Stimulated activated CD4-positive, alpha-beta T cell treated with anti-CD3 and anti-CD28 coated beads, Interleukin-2, amount 100 ng/mL, for 24 hours (primary cell): Measurements from ENCODE around the gene ZNF879.
A peak's percentile ranks its signal among the peaks of the same experiment; 100 is the strongest.

Experiments used
- DNase-seq, 2 donors: peaks; one replicate each; pipeline ENCODE4 v3.0.0-alpha.2; 2020

Gene ZNF879

GRCh38 chr5:179033004-179033580, 9.5 kb downstream of the ZNF879 start:
- DNase-seq: no peak

GRCh38 chr5:179044765-179045164, 21.2 kb downstream of the ZNF879 start:
- no peak for DNase-seq

GRCh38 chr5:179051784-179052183, 28.2 kb downstream of the ZNF879 start:
- DNase-seq: no peak

- no peak for DNase-seq
Observed at GRCh38 chr5:179054036-179054785, 30.6 kb downstream of the ZNF879 start.

- no peak for DNase-seq
Observed at GRCh38 chr5:179054876-179055275, 31.3 kb downstream of the ZNF879 start.

- DNase-seq: no peak
Observed at GRCh38 chr5:179055436-179055835, 31.8 kb downstream of the ZNF879 start.

- no peak for DNase-seq
Observed at GRCh38 chr5:179055841-179056240, 32.2 kb downstream of the ZNF879 start.

- DNase-seq: peak; percentile 86 to 88
Observed at GRCh38 chr5:179060116-179061008, 36.8 kb downstream of the ZNF879 start, which contains the start of gene ZNF354C. Gene ZNF354C, plus strand, starts transcription at chr5:179060373. Its CDS starts 1,696 bp downstream, at chr5:179062069.

GRCh38 chr5:179061025-179061424, 37.4 kb downstream of the ZNF879 start:
- DNase-seq: peak in 1 of 2 donors; percentile 2

- no peak for DNase-seq
Observed at GRCh38 chr5:179065703-179066102, 42.1 kb downstream of the ZNF879 start.

- DNase-seq: no peak
Observed at GRCh38 chr5:179079165-179079987, 55.8 kb downstream of the ZNF879 start.

GRCh38 chr5:179080724-179081123, 57.1 kb downstream of the ZNF879 start:
- no peak for DNase-seq
